Common myeloid progenitor, CD34-positive (primary cell): ENCODE measurements around the gene INSR.
A peak's percentile ranks its signal among the peaks of the same experiment; 100 is the strongest.
"Not testable (repeated sequence)": the region's sequence is repeated elsewhere in the genome, so short reads cannot be mapped to it uniquely, and the experiment has no call there.

Experiments used
- CTCF ChIA-PET: fragments of 350-600 bp; sonication (Branson Sonifier 250); formaldehyde crosslinking; loops from one replicate; lab custom pipeline; 2021; ENCODE audit warnings: antibody characterized with exemption; lab: Charles Lee
- POLR2A ChIA-PET: fragments of 350-600 bp; sonication (Branson Sonifier 250); formaldehyde crosslinking; loops from one replicate; lab custom pipeline; 2021; ENCODE audit warnings: antibody characterized with exemption; lab: Charles Lee
- DNase-seq, 3 donors: peaks; one replicate each; pipeline versions ENCODE4 v3.0.0 to v3.0.0-alpha.2; 2013
- H3K27ac ChIP-seq, 2 experiments: 1 replicate in 1 of 2; 2 replicates in 1 of 2; pipeline ENCODE4 v1.7.0; 2013; ENCODE audit warnings: inconsistent platforms in 2 of 2, low read length in 2 of 2, mild to moderate bottlenecking in 2 of 2, low read depth in 1 of 2, moderate library complexity in 1 of 2; ENCODE audit not compliant: severe bottlenecking in 2 of 2, insufficient read depth in 1 of 2, poor library complexity in 1 of 2
- H3K27me3 ChIP-seq, 5 experiments: replicated peaks in 2 of 5; 1 replicate in 3 of 5; 2 replicates in 2 of 5; pipeline versions ENCODE4 v1.6.1 to v1.7.0; 2013; ENCODE audit warnings: low read length in 4 of 5, mild to moderate bottlenecking in 2 of 5, moderate library complexity in 2 of 5, inconsistent platforms in 1 of 5; ENCODE audit not compliant: insufficient read depth in 5 of 5, control insufficient read depth in 4 of 5
- H3K36me3 ChIP-seq, 4 experiments: 1 replicate in 2 of 4; 2 replicates in 2 of 4; pipeline versions ENCODE4 v1.6.1 to v1.7.0; 2013; ENCODE audit warnings: low read length in 3 of 4, control low read depth in 1 of 4, mild to moderate bottlenecking in 1 of 4; ENCODE audit not compliant: control insufficient read depth in 4 of 4, insufficient read depth in 4 of 4
- H3K4me1 ChIP-seq, 4 experiments: 1 replicate in 3 of 4; 2 replicates in 1 of 4; pipeline versions ENCODE4 v1.6.1 to v1.7.1; 2013; ENCODE audit warnings: low read length in 3 of 4, mild to moderate bottlenecking in 3 of 4, control low read depth in 1 of 4, inconsistent platforms in 1 of 4, moderate library complexity in 1 of 4; ENCODE audit not compliant: control insufficient read depth in 4 of 4, insufficient read depth in 4 of 4; ENCODE audit errors: control extremely low read depth in 1 of 4
- H3K4me3 ChIP-seq, 7 experiments: 1 replicate in 4 of 7; 2 replicates in 3 of 7; pipeline versions ENCODE4 v1.5.1 to v1.7.0; 2013; ENCODE audit warnings: mild to moderate bottlenecking in 7 of 7, low read length in 6 of 7, moderate library complexity in 6 of 7, inconsistent platforms in 2 of 7, low read depth in 2 of 7, control low read depth in 1 of 7; ENCODE audit not compliant: insufficient read depth in 4 of 7, control insufficient read depth in 1 of 7; ENCODE audit errors: extremely low read depth in 1 of 7
- H3K9me3 ChIP-seq, 5 experiments: 1 replicate in 4 of 5; 2 replicates in 1 of 5; pipeline versions ENCODE4 v1.6.1 to v1.7.1; 2013; ENCODE audit warnings: low read length in 4 of 5, mild to moderate bottlenecking in 2 of 5, inconsistent platforms in 1 of 5, low read depth in 1 of 5, moderate library complexity in 1 of 5; ENCODE audit not compliant: control insufficient read depth in 4 of 5, insufficient read depth in 2 of 5; ENCODE audit errors: control extremely low read depth in 1 of 5
- WGBS: methylation state at CpG from one replicate; pipeline ENCODE4 v1.1.5; 2013; ENCODE audit not compliant: insufficient coverage; 5-methylcytosine and 5-hydroxymethylcytosine counted together

INSR gene

GRCh38 chr19:7209597-7210325 lies 84.5 kb downstream of the INSR start:
- CTCF ChIA-PET = interaction anchor here (0.7 kb wide), 1 partner anchor 30 kb away, joined by 3 read pairs; no protein-coding TSS in a partner anchor
- H3K27ac ChIP-seq, H3K36me3 ChIP-seq, DNase-seq, H3K4me1 ChIP-seq, H3K27me3 ChIP-seq, H3K9me3 ChIP-seq, H3K4me3 ChIP-seq, POLR2A ChIA-PET: not testable (repeated sequence)
- WGBS = no CpG with 5 or more reads among the region's 15 CpGs

- H3K9me3 ChIP-seq, H3K27ac ChIP-seq, H3K4me3 ChIP-seq, H3K4me1 ChIP-seq, H3K36me3 ChIP-seq, POLR2A ChIA-PET, H3K27me3 ChIP-seq, DNase-seq: not testable (repeated sequence)
- WGBS = 100% methylated on average over 3 of the region's 3 CpGs
- CTCF ChIA-PET = interaction anchor here (0.7 kb wide), 1 partner anchor 29 kb away, joined by 3 read pairs; no protein-coding TSS in a partner anchor
Observed at GRCh38 chr19:7209036-7209435, 85.2 kb downstream of the INSR start.

GRCh38 chr19:7203332-7203731 lies 90.9 kb downstream of the INSR start:
- ChIA-PET CTCF (no interaction called here), POLR2A (no interaction called here)
- Histone ChIP-seq H3K27me3 (no peaks in the 10 kb centered on the region), H3K27ac (no peak overlapping the region), H3K4me1 (peaks cover 0 to 15% (median 9%) of the 10 kb centered on the region in 4 experiments), H3K4me3 (no peak overlapping the region), H3K36me3 (no peaks in the 10 kb centered on the region), H3K9me3 (no peaks in the 10 kb centered on the region)
- DNase-seq = no peak
- over 99% methylated on average over 11 of the region's 12 CpGs for WGBS

- Histone ChIP-seq H3K4me3 (no peak overlapping the region), H3K27ac (no peak overlapping the region), H3K9me3 (no peaks in the 10 kb centered on the region), H3K27me3 (no peaks in the 10 kb centered on the region), H3K36me3 (no peaks in the 10 kb centered on the region), H3K4me1 (peaks cover 0 to 15% (median 9%) of the 10 kb centered on the region in 4 experiments)
- WGBS = 100% methylated on average over 1 of the region's 2 CpGs
- ChIA-PET POLR2A (no interaction called here), CTCF (no interaction called here)
- no peak for DNase-seq
Observed at GRCh38 chr19:7202888-7203287, 91.3 kb downstream of the INSR start.

GRCh38 chr19:7200736-7201135 lies 93.5 kb downstream of the INSR start:
- 38% methylated on average over 2 of the region's 4 CpGs for WGBS
- POLR2A ChIA-PET = interaction anchor here (0.5 kb wide), 1 partner anchor 180 kb away, joined by 3 read pairs; no protein-coding TSS in a partner anchor
- Histone ChIP-seq H3K27me3 (no peaks in the 10 kb centered on the region), H3K27ac (no peak overlapping the region), H3K4me1 (peaks cover 0 to 28% (median 18%) of the 10 kb centered on the region in 4 experiments), H3K9me3 (no peaks in the 10 kb centered on the region), H3K4me3 (no peak overlapping the region), H3K36me3 (no peaks in the 10 kb centered on the region)
- peak in 2 of 3 donors; percentile 72 to 75 for DNase-seq
- CTCF ChIA-PET = interaction anchor here (0.5 to 1.5 kb wide), 5 partner anchors 52 to 154 kb away, joined by 3 to 5 read pairs (median 3); no protein-coding TSS in a partner anchor

GRCh38 chr19:7199613-7200533 lies 94.3 kb downstream of the INSR start:
- Histone ChIP-seq H3K4me3 (no peak overlapping the region), H3K27me3 (no peaks in the 10 kb centered on the region), H3K36me3 (no peaks in the 10 kb centered on the region), H3K9me3 (no peaks in the 10 kb centered on the region), H3K4me1 (peaks cover 0 to 28% (median 18%) of the 10 kb centered on the region in 4 experiments), H3K27ac (no peak overlapping the region)
- ChIA-PET CTCF (interaction anchor here (1.4 kb wide), 1 partner anchor 51 kb away, joined by 5 read pairs; no protein-coding TSS in a partner anchor), POLR2A (no interaction called here)
- no peak for DNase-seq
- 79% methylated on average over 8 of the region's 14 CpGs for WGBS
